Stimulated activated CD8-positive, alpha-beta memory T cell treated with anti-CD3 and anti-CD28 coated beads, Interleukin-4, amount 100 ng/mL, for 24 hours (primary cell): ENCODE results near the gene ALG1.
A peak's percentile ranks its signal among the peaks of the same experiment; 100 is the strongest.
"Not testable (repeated sequence)": the region's sequence is repeated elsewhere in the genome, so short reads cannot be mapped to it uniquely, and the experiment has no call there.

Experiments used
- DNase-seq: peaks from one replicate; pipeline ENCODE4 v3.0.0-alpha.2; 2020; ENCODE audit warnings: low read depth

The ALG1 gene

GRCh38 chr16:5044581-5044980, 27.1 kb upstream of the ALG1 start:
- DNase-seq: not testable (repeated sequence)

DNA sequence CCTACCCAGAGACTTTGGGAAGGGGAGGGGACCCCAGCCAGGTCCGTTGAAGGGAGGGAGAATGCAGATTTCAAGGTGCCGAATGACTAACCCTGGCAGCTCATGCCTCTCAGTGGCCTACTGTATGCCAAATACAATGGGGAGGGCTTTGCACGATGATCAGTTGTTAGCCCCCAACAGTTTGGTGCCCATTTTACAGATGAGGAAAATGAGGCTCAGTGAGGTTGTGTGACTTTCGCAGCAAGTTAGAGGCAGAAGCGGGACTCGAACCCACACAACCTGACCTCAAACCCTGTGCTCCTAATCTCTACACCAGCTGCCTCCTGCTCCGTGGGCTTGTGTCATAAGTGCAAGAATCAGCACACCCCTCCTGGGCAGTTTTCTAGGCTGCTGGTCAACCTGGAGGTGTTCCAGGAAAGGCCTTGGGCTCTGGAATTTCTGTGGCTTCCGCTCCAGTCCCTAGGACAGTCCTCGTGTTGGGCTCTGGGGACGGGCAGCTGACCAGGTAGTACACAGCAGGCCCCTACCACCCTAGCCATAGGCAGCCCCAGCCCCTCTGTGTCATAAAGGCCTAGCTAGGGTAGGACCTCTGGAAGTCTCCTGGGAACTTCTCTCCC, 26.0 kb upstream of the ALG1 start:
- DNase-seq: no peak

GRCh38 chr16:5046914-5047313, 24.7 kb upstream of the ALG1 start:
- DNase-seq: no peak

DNA sequence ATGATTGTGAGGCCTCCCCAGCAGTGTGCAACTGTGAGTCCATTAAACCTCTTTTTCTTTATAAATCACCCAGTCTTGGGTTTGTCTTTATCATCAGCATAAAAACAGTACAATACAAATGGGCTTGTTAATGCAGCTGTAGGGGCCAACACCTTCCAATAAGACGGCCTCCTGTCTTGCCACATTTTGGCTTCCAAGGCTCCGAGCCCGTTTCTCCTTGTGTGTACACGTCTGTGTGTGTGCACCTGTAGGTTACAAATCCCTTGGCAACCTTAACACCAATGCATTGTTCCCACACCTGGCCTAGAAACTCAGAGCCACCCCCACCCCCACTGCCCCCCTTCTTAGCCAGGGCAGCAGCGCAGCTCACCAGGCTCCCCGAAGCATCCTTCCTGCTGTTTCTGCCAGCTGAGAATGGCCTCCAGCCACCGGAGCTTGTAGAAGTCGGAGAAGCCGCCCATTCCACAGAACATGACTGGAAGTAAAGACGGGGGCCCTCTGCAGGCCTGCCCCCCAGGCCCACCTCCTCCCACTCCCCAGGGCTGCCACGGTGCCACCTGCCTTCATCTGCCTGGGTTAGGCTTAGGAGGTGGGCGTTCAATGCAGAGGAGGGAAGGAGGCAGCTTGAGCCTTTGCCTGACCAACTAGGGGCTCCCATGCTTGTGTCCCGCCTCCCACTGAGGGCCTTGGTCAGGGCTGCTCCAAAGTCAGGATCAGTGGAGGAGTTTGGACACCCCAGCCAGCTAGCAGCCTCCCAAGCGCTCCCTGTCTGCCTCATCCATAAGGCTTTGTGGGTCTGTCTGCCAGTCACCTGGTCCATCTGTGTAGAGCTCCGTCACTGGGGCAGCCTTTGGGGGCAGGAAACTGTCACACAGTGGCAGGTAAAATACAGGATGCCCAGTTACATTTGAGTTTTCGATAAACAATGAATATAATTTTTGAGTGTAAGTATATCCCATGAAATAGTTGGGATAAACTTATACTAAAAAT, 16.5 kb upstream of the ALG1 start:
- no peak for DNase-seq

DNA sequence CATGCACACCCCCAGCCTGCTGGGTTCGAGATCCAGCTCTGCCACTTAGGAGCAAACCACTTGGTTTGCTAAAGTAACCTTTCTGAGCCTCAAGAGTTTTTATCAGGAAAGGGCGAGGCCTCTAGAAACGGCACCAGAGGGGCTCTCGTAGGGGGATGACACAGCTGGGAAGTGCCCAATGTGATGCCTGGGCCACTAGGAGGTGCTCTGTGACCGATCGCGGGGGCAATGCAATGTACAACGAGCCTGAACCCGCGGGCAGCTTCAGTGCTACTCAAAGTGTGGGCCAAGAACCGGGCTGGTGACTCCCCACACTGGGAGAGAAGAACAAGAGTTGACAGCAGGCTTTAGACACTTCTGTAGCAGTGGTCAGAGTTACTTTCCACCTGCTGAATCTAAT, 15.3 kb upstream of the ALG1 start:
- DNase-seq: peak; percentile 30

DNA sequence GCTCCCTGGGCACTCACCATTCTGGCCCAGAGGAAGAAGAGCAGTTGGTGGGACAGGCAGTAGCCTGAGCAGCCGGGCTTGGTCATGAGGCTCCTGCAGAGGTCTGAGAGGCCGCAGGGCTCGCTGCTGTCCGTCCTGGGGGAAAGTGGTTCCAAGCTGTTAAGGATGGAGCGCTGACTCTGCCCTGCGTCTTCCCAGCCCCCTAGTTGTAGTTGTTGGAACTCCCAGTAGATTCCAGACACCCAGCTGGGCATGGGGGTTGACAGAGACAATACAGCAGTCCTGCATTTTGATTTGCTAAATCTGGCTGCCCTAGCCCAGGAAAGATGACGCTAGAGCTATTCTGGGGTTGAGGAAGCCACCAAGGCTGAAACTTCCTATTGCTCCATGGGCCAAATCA, 13.2 kb upstream of the ALG1 start:
- no peak for DNase-seq

DNA sequence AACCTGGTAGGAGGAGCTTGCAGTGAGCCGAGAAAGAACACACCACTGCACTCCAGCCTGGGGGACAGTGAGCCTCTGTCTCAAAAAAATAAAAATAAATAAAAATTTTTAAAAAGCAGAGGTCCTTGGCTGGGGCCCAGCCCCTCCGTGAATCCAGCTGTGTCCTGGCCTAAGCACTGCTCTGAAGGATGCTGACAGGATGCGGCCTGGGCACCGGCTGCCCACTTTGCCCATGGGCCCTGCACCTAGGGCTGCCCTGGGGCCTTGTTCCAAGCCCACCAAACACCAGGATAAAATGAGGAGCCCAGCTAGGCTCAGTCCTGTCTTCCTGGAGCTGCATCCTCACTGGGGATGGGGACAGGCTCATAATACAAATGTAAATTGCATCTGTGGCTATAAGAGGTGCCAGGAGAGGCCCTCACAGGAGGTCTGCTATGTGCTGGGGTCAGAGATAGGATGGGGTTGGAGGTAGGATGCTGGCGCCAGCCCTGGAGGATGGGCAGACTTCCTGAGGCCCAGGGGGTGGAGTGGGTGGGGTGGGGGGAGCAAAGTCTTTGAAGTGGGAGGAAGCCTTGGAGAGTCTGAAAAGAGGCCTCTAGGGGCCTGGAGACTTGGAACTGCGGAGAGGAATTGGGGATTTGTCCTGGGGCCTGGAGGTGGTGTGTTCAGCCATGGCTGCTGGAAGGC, 12.1 kb upstream of the ALG1 start:
- no peak for DNase-seq

- no peak for DNase-seq
Observed at GRCh38 chr16:5060073-5060641, 11.5 kb upstream of the ALG1 start.

DNA sequence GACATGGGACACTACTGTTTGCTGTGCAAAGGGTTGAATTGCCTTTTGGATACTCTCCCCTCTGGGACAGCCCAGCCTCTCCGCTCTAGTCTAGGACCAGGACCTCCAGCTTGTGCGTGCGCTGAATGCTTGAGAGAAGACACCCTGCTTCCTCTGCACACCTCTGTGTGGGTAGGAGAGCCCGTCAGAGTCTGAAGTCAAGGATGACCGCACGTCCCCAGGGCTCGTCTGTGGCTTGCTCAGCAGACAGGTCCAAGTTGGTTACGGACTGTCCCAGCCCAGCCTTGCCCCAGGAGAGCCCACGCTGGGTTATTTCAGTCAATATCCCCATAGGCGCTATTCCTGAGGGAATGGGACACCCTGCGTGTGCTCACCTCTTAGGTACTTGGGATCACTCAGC, 9.6 kb upstream of the ALG1 start:
- DNase-seq: no peak

DNA sequence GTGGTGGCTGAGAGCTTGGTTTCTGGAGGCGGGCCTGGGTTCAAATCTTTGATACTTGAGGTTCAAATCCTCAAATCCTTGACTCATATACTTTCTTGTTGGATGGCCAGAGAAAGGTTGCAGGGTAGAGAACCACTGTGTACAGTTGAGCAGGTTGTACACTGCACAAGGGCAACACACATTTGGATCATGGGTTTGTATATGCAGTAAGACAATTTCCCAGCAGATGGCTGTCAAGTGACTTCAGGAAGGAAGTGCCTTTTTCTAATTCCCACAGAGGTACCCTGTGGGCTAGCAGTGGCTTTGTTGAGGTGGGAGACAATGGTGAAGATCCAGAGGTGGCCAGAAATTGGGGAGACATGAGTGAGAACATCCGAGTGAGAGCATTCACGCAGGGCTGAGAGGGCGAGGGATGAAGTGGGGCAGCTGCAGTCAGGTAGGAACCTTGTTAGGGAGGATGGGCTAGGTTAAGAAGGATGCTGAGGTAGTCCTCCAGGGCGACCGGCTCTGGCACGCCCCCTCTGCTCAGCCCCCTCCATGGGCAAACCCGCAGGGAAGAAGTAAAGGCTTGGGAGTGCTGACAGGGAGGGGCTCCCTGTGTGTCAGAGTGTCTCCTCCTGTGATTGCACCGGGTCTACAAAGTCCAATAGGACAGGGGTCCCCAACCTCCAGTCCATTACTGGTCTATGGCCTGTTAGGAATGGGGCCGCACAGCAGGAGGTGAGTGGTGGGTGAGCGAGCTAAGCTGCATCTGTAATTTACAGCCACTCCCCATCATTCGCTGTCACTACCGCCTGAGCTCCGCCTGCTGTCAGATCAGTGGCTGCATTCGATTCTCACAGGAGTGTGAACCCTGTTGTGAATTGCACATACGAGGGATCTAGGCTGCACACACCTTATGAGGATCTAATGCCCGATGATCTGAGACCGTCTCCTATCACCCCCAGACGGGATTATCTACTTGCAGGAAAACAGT, 8.6 kb upstream of the ALG1 start:
- no peak for DNase-seq

GRCh38 chr16:5064915-5065314, 6.7 kb upstream of the ALG1 start:
- no peak for DNase-seq

- no peak for DNase-seq
Observed at GRCh38 chr16:5065326-5065725, 6.3 kb upstream of the ALG1 start.

DNA sequence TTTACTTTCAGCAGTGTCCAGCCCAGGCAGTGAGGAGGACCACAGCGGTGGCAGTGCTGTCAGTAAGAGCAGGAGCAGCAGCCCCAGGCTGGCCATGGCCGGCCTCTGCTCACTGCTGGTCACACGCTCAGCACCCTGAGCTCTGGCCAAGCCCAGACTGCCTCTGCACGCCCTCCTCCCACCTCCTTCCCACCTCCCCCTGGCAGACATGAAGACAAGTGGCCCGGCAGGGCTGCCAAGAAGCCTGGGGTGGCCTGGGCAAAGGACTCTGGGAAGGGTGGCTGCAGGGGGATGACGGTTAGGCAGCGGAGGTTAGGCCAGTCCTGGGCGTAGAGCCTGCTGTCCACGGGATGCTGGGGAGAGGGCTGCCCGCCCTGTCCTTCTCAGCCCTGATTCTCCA, 5.8 kb upstream of the ALG1 start, which contains the start of gene C16orf89:
Gene C16orf89 (minus strand): TSS at position 144 of the 400 bp plus-strand sequence. CDS start 48 bp downstream, at position 96.
- no peak for DNase-seq

GRCh38 chr16:5066511-5066910, 5.1 kb upstream of the ALG1 start:
- no peak for DNase-seq

DNA sequence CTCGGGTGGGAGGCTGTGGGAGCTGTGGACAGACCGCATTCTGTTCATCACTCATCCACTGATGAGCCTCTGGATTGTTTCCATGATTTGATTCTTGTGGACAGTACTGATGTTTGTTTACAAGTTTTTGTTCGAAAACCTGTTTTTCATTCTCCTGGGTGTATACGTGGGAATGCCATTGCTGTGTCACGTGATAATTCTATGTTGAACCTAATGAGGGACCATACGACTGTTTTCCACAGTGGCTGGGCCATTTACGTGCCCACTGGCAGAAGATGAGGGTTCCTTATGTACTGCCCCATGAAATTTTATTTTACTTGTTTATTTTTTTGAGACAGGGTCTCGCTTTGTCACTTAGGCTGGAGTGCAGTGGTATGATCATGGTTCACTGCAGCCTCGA, 2.6 kb upstream of the ALG1 start:
- DNase-seq: no peak

GRCh38 chr16:5069854-5070253, 1.8 kb upstream of the ALG1 start:
- DNase-seq: no peak

- DNase-seq: no peak
Observed at GRCh38 chr16:5070431-5071186, 1.0 kb upstream of the ALG1 start.

- DNase-seq: no peak
Observed at GRCh38 chr16:5071341-5071680, 332 bp upstream of the ALG1 start.

- no peak for DNase-seq
Observed at GRCh38 chr16:5072334-5073278, 963 bp downstream of the ALG1 start.

- DNase-seq: no peak
Observed at GRCh38 chr16:5073279-5073629, 1.6 kb downstream of the ALG1 start.
